GM12891 (cell line): ENCODE results near the gene NEGR1.

Experiments used
- POLR2A ChIP-seq: IDR thresholded peaks from 2 replicates; pipeline ENCODE4 v1.6.1; 2011; ENCODE audit warnings: low read depth, low read length, control low read depth
- POLR2AphosphoS5 ChIP-seq: IDR thresholded peaks from 2 replicates; pipeline ENCODE4 v1.6.1; 2011; ENCODE audit warnings: low read depth, low read length, control low read depth
- POU2F2 ChIP-seq: IDR thresholded peaks from 2 replicates; pipeline ENCODE4 v1.6.1; 2011; ENCODE audit warnings: low read depth, mild to moderate bottlenecking, control low read depth, low read length, moderate library complexity
- SPI1 ChIP-seq: IDR thresholded peaks from 2 replicates; pipeline ENCODE4 v1.6.1; 2011; ENCODE audit warnings: low read depth, low read length, control low read depth
- TAF1 ChIP-seq: IDR thresholded peaks from 2 replicates; pipeline ENCODE4 v1.6.1; 2011; ENCODE audit warnings: low read depth, low read length, control low read depth

DNA sequence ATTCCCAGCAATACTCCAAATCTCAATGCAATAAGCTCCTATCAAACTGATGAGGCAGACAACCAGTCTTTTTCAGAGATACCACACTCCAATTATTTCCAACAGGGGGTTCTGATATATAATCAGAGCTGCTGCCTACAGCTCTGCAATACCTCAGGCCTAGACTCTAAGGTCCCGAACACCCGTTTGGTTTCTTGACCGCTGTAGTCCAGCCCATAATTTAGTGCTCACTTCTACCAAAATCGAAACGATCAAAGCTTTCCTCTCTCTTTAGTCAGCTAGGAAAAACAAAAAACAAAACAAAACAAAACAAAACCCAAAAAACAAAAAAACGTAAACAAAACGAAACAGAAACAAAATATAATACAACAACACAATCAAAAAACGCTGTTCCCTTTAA lies 453.0 kb downstream of the NEGR1 start:
- TF ChIP-seq TAF1 (no peak), POLR2A (no peak), POLR2AphosphoS5 (no peak), POU2F2 (no peak), SPI1 (no peak)
